T-helper 17 cell (primary cell): ENCODE results near the gene TTC24. TPM values are rescaled to one million over a fixed set of nuclear protein-coding genes. Genes with fewer than 3 reads are reported as not detected.

Experiments
- ATAC-seq: fragments of 150-1000 bp; cut with Tn5 transposase; 2 replicates; pipeline ENCODE4 v1.10.0; 2021; ENCODE audit warnings: mild to moderate bottlenecking, moderate library complexity
- DNase-seq, 3 donors: peaks; one replicate each; pipeline versions ENCODE4 v3.0.0 to v3.0.0-alpha.2; 2020 to 2021
- H3K9me3 ChIP-seq: one replicate; pipeline ENCODE4 v1.7.0; 2013; ENCODE audit warnings: low read length, mild to moderate bottlenecking; ENCODE audit not compliant: control insufficient read depth, poor library complexity, severe bottlenecking
- H3K27ac Mint-ChIP-seq: one replicate; pipeline ENCODE4 v1.8.0; 2022; ENCODE audit warnings: mild to moderate bottlenecking, moderate library complexity, mixed read lengths
- H3K27me3 Mint-ChIP-seq: one replicate; pipeline ENCODE4 v1.8.0; 2022; ENCODE audit warnings: mixed read lengths
- H3K36me3 Mint-ChIP-seq: one replicate; pipeline ENCODE4 v1.8.0; 2022; ENCODE audit warnings: low read depth, mixed read lengths
- H3K4me1 Mint-ChIP-seq: one replicate; pipeline ENCODE4 v1.8.0; 2022; ENCODE audit warnings: mild to moderate bottlenecking, mixed read lengths
- H3K4me3 Mint-ChIP-seq: one replicate; pipeline ENCODE4 v1.8.0; 2022; ENCODE audit warnings: mild to moderate bottlenecking, moderate library complexity, mixed read lengths
- total RNA-seq, 4 donors: library from RNA in 2 of 4; stranded (reverse) in 2 of 4; gene quantifications; one replicate each; pipeline ENCODE4 v1.2.3 and lab custom pipeline; 2022 to 2026

The TTC24 gene
- total RNA-seq, 2 donors from 2014 or later: 0.94 TPM; not detected in 1

DNA sequence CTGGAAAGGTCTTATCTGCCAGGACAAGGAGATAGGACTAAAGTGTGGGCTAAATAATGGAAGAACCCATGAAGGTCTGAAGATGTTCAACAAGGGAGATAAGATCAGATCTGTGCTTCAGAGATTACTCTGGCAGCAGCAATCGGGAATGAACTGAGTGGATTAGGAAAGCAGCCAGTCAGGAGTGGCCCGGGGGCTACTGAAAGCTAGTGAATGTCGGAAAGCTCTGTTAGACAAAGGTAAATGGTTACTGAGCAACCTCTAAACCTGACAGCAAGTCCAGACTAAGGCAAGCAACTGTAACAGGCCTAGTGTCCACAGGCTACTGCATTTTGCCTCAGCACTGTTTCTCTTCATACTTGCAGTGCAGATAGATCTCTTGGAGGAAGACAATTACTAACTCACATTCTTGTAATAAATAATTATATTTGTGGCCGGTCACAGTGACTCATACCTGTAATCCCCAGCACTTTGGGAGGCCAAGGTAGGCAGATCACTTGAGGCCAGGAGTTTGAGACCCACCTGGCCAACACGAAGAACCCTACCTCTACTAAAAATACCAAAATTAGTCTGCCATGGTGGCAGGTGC is 19.6 kb upstream of the TTC24 start:
- no peak for ATAC-seq
- Mint-ChIP-seq H3K27ac (no peak overlapping the region), H3K36me3 (no peaks in the 10 kb centered on the region), H3K4me1 (no peaks in the 10 kb centered on the region), H3K27me3 (no peaks in the 10 kb centered on the region), H3K4me3 (no peak overlapping the region)
- no peak for DNase-seq
- no peaks in the 10 kb centered on the region for H3K9me3 ChIP-seq

DNA sequence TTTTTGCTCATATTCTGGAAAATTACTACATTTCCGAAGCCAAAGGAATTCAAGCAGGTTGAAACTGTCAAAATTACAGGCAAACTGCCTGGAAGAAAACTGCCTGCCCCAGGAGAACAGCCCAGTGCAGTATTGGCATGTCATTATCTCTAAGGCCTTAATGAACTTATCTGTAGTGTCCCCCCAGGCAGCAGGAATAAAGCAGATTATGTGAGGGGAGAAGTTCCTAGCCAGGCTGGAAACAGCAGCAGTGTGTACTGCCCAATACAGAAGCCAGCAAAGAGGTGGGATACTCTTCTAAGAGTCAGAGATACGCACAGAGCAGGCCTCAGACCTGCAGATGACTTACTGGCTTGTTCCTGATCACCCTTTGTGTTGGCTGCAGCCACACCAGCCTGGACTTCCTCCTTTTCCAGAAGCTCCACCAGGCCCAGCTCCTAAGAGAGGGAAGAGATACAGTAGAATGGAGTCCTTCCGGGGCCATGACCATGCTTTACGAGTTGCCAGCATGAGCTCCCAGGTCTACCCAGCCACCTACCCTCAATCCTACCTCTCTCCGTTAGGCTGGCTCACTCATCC is 18.8 kb upstream of the TTC24 start:
- no peaks in the 10 kb centered on the region for H3K9me3 ChIP-seq
- H3K27me3 Mint-ChIP-seq: no peaks in the 10 kb centered on the region
- H3K36me3 Mint-ChIP-seq: no peaks in the 10 kb centered on the region
- H3K4me3 Mint-ChIP-seq: no peak overlapping the region
- ATAC-seq (no peak), DNase-seq (no peak)
- H3K27ac Mint-ChIP-seq: no peak overlapping the region
- H3K4me1 Mint-ChIP-seq: no peaks in the 10 kb centered on the region

- Mint-ChIP-seq H3K36me3 (no peaks in the 10 kb centered on the region), H3K27ac (no peak overlapping the region)
- DNase-seq: no peak
Observed at GRCh38 chr1:156565519-156565918, 14.0 kb upstream of the TTC24 start.

DNA sequence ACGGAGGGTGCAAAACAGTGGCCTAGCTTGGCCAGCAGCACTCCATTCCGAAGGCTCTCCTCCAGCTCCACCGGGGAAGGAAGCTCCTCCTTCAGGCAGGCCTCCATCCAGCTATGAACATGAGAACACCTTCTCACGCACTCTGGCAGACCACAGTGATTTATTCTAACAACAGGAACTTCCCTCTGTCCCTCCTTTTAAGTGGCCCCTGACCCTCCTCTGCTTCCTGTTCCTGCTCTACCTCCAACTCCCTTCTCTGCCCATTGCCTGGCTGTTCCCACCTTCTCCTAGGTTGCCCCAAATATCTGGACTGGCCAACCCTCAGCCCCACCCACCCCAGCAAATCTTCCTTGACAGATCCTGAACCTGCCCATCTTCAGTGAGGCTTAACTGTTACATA is 13.1 kb upstream of the TTC24 start:
- H3K9me3 ChIP-seq: no peaks in the 10 kb centered on the region
- no peak for DNase-seq
- no peak overlapping the region for H3K4me3 Mint-ChIP-seq
- no peak overlapping the region for H3K27ac Mint-ChIP-seq
- ATAC-seq: no peak
- peaks cover 2% of the 10 kb centered on the region for H3K4me1 Mint-ChIP-seq
- H3K36me3 Mint-ChIP-seq: no peaks in the 10 kb centered on the region
- peaks cover 9% of the 10 kb centered on the region for H3K27me3 Mint-ChIP-seq

More at GRCh38 chr1:156565519-156565918, 14.0 kb upstream of the TTC24 start:
- no peaks in the 10 kb centered on the region for H3K9me3 ChIP-seq
- Mint-ChIP-seq H3K27me3 (peaks cover under 1% of the 10 kb centered on the region), H3K4me3 (no peak overlapping the region), H3K4me1 (no peaks in the 10 kb centered on the region)
- no peak for ATAC-seq

DNA sequence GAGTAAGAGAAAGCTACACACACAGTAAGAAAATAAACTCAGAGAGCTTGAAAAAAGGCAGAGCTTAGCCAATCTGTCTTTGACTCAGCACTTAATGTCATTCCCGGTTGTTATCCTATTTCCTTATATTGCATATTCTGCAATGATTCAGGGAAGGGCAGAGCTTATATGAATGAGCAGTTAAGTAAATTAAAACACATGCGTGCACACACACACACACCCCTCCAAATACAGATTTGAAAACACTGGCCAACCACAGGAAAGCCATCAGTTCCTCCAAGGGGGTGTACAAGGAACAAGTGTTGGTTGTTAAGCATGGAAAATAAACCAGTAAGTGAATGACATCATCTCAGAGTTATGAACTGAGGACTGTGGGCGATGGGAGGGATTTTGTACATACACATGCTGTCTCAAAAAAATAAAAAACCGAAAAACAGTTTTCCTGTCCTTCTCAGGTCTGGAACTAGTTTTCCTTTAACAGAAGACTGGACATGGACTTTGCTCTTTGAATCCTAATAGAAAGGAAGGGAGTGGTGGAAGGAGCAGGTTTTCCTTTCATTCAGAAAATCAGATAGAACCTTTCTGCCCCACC is 8.2 kb upstream of the TTC24 start:
- peaks cover 15% of the 10 kb centered on the region for H3K4me1 Mint-ChIP-seq
- no peak for DNase-seq
- H3K36me3 Mint-ChIP-seq: peaks cover 11% of the 10 kb centered on the region
- no peak overlapping the region for H3K27ac Mint-ChIP-seq
- no peaks in the 10 kb centered on the region for H3K9me3 ChIP-seq
- peaks cover 40% of the 10 kb centered on the region for H3K27me3 Mint-ChIP-seq
- ATAC-seq: no peak
- peak overlapping the region; percentile 93 for H3K4me3 Mint-ChIP-seq

DNA sequence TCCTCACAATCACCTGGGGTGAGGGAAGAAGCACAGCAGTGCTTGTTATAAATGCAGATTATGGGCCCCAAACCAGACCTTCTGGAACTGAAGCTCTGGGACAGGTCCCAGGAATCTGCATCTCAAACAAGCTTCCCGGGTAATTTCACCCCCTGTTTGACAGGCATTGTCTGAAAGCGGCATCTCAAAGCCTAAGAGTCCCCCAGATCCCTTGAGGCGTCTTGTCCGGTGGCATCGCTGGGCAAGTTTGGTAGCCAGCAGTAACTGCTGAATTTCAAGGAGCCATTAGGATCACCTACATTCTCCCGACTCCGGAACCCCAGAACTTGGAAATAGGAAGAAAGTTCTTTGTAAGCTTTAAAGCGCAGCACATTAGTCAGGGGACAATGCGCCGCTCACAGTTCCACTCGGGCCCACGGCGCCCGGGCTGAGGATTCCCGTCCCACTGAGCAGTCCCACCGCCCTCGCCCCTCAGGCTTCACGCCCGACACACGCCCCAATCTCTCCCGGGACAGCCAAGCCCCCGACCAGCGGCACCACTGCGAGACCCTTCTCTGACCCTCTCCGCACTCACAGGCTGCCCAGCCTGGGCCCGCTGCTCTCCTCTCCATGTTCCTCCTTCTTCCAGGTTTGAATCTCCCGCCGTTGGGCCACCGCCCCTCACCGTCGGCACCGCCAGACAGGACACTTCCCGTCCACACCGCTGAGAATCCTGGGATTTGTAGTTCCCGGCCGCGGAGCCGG is 7.4 kb upstream of the TTC24 start, which contains the start of gene IQGAP3:
TSS of gene IQGAP3 (minus strand) at position 647 of the 744 bp plus-strand sequence. CDS start at position 611, 36 bp downstream.
- H3K4me1 Mint-ChIP-seq: peaks cover 15% of the 10 kb centered on the region
- H3K36me3 Mint-ChIP-seq: peaks cover 11% of the 10 kb centered on the region
- ATAC-seq (peak; percentile 97), DNase-seq (peak; percentile 58 to 63 (median 63))
- peaks cover 43% of the 10 kb centered on the region for H3K27me3 Mint-ChIP-seq
- H3K4me3 Mint-ChIP-seq: peak within 1 kb of the TSS; percentile 93
- H3K9me3 ChIP-seq: no peaks in the 10 kb centered on the region
- peak within 1 kb of the TSS; percentile 88 for H3K27ac Mint-ChIP-seq

GRCh38 chr1:156572663-156573018 is 6.9 kb upstream of the TTC24 start:
- peak overlapping the region; percentile 93 for H3K4me3 Mint-ChIP-seq
- DNase-seq (no peak), ATAC-seq (no peak)
- peaks cover 44% of the 10 kb centered on the region for H3K27me3 Mint-ChIP-seq
- H3K36me3 Mint-ChIP-seq: peaks cover 11% of the 10 kb centered on the region
- peak overlapping the region; percentile 88 for H3K27ac Mint-ChIP-seq
- no peaks in the 10 kb centered on the region for H3K9me3 ChIP-seq
- H3K4me1 Mint-ChIP-seq: peaks cover 15% of the 10 kb centered on the region

DNA sequence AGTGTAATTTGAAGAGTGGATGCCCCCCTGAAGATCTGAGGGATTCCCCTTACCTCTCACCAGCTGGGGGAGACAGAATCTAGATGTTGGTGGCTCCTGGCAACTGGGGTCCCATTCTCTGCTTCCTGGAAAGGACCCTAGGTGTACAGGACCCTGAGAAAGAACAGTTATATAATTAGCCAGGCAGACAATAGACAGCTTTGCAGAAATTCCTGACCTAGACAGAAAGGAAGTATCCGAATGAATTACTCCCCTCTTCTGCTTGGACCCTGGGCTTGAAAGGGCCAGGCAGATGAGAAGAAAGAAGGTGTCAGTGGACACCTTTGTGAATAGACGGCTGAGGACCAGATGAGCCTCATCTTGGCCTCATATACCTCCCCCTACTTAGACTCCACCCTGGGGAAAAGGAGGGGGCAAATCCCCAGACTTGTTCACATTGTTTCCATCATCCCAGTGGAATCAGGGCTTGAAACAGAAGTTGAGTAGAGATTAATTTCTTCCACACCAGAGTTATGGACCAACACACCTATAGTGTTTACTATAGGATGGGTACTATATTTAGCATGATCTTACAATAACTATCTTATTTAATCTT is 5.4 kb upstream of the TTC24 start:
- Mint-ChIP-seq H3K4me1 (peaks cover 15% of the 10 kb centered on the region), H3K27ac (no peak overlapping the region), H3K4me3 (no peak overlapping the region), H3K36me3 (peaks cover 14% of the 10 kb centered on the region), H3K27me3 (peaks cover 50% of the 10 kb centered on the region)
- no peak for ATAC-seq
- no peaks in the 10 kb centered on the region for H3K9me3 ChIP-seq
- DNase-seq: no peak

GRCh38 chr1:156577550-156577949 is 2.0 kb upstream of the TTC24 start:
- Mint-ChIP-seq H3K27me3 (peaks cover 29% of the 10 kb centered on the region), H3K4me3 (no peak overlapping the region), H3K27ac (no peak overlapping the region), H3K4me1 (peaks cover 15% of the 10 kb centered on the region), H3K36me3 (peaks cover 11% of the 10 kb centered on the region)
- ATAC-seq: no peak
- DNase-seq: no peak
- no peaks in the 10 kb centered on the region for H3K9me3 ChIP-seq

- ATAC-seq (no peak), DNase-seq (no peak)
- H3K4me3 Mint-ChIP-seq: no peak overlapping the region
- H3K27ac Mint-ChIP-seq: no peak overlapping the region
- H3K27me3 Mint-ChIP-seq: peaks cover 24% of the 10 kb centered on the region
- H3K36me3 Mint-ChIP-seq: peaks cover 8% of the 10 kb centered on the region
- no peaks in the 10 kb centered on the region for H3K9me3 ChIP-seq
- peaks cover 10% of the 10 kb centered on the region for H3K4me1 Mint-ChIP-seq
Observed at GRCh38 chr1:156578055-156578454, 1.5 kb upstream of the TTC24 start.

GRCh38 chr1:156581661-156582387 is 2.3 kb downstream of the TTC24 start:
- Mint-ChIP-seq H3K27ac (peak overlapping the region; percentile 27), H3K4me3 (no peak overlapping the region), H3K27me3 (peaks cover 7% of the 10 kb centered on the region), H3K4me1 (peaks cover 8% of the 10 kb centered on the region), H3K36me3 (peaks cover 2% of the 10 kb centered on the region)
- ATAC-seq: no peak
- no peak for DNase-seq
- no peaks in the 10 kb centered on the region for H3K9me3 ChIP-seq

- H3K4me3 Mint-ChIP-seq: no peak overlapping the region
- H3K36me3 Mint-ChIP-seq: peaks cover 2% of the 10 kb centered on the region
- DNase-seq (no peak), ATAC-seq (no peak)
- H3K27me3 Mint-ChIP-seq: peaks cover 7% of the 10 kb centered on the region
- H3K4me1 Mint-ChIP-seq: peaks cover 8% of the 10 kb centered on the region
- H3K9me3 ChIP-seq: no peaks in the 10 kb centered on the region
- H3K27ac Mint-ChIP-seq: peak overlapping the region; percentile 27
Observed at GRCh38 chr1:156582388-156583017, 3.0 kb downstream of the TTC24 start.
